ENCODE results near the gene WWOX.

DNA sequence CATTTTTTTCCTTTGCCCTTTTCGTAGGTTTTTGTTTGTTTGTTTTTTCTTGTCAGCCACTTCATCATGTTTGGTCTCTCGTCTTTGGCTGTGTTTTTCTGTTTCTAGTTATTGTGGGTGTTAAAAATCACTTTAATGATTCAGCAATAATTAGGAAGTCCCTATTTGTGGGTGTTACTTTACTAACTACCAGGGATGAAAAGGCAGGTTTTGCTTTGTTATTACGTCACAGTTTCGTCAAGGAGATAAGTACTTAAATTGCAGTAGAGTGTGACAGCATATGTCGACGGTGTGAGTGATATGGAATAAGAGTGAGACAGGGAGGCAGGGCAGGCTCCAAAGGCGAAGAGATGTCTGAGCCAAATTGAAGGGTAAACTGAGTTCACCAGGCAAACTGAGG, 479.6 kb downstream of the WWOX start:
- TF ChIP-seq CTCF (conservative IDR thresholded peaks at IDR 0.05; ENCODE audit: low read depth, low read length), result no peak
- no peak for TF ChIP-seq RFX5 (IDR thresholded peaks at IDR 0.05; ENCODE audit: low read depth, low read length)
- no peak for TF ChIP-seq CEBPB (IDR thresholded peaks at IDR 0.05; ENCODE audit: low read depth, low read length)
- no peak for TF ChIP-seq RAD21 (IDR thresholded peaks at IDR 0.05; ENCODE audit: low read length)
- TF ChIP-seq MAZ (IDR thresholded peaks at IDR 0.05; ENCODE audit: borderline replicate concordance, low read depth, low read length), result no peak
- TF ChIP-seq MAFK (IDR thresholded peaks at IDR 0.05; ENCODE audit: low read depth, low read length), result no peak
